H9 (cell line): ENCODE data around the gene FAM13A. TPM values are rescaled to one million over a fixed set of nuclear protein-coding genes. Genes with fewer than 3 reads are reported as not detected.
A peak's percentile ranks its signal among the peaks of the same experiment; 100 is the strongest.

Source experiments
- DNase-seq: peaks from one replicate; pipeline ENCODE4 v3.0.0-alpha.2; 2017
- H2AFZ ChIP-seq: one replicate; pipeline ENCODE4 v1.6.1; 2013; ENCODE audit warnings: mild to moderate bottlenecking, low read length, control low read depth, moderate library complexity
- H2AK5ac ChIP-seq: 2 replicates; pipeline ENCODE4 v1.6.1; 2013; ENCODE audit warnings: low read length, control low read depth, mixed read lengths; ENCODE audit not compliant: insufficient read length
- H2BK120ac ChIP-seq: one replicate; pipeline ENCODE4 v1.6.1; 2013; ENCODE audit warnings: low read depth, mild to moderate bottlenecking, low read length, control low read depth, inconsistent platforms; ENCODE audit not compliant: poor library complexity, severe bottlenecking
- H2BK12ac ChIP-seq: 2 replicates; pipeline ENCODE4 v1.6.1; 2013; ENCODE audit warnings: low read length, control low read depth, mixed read lengths, low read depth; ENCODE audit not compliant: insufficient read length
- H2BK15ac ChIP-seq: 2 replicates; pipeline ENCODE4 v1.6.1; 2013; ENCODE audit warnings: low read depth, low read length, control low read depth
- H2BK20ac ChIP-seq: one replicate; pipeline ENCODE4 v1.6.1; 2013; ENCODE audit warnings: low read depth, mild to moderate bottlenecking, low read length, control low read depth, inconsistent platforms; ENCODE audit not compliant: poor library complexity, severe bottlenecking
- H2BK5ac ChIP-seq: 2 replicates; pipeline ENCODE4 v1.6.1; 2013; ENCODE audit warnings: low read length, control low read depth, mixed read lengths; ENCODE audit not compliant: insufficient read length
- H3K14ac ChIP-seq: 2 replicates; pipeline ENCODE4 v1.6.1; 2013; ENCODE audit warnings: low read length, control low read depth; ENCODE audit not compliant: insufficient read depth
- H3K18ac ChIP-seq: 2 replicates; pipeline ENCODE4 v1.6.1; 2013; ENCODE audit warnings: low read depth, mild to moderate bottlenecking, mixed read lengths, low read length, control low read depth; ENCODE audit not compliant: insufficient read length
- H3K23ac ChIP-seq: 2 replicates; pipeline ENCODE4 v1.6.1; 2013; ENCODE audit warnings: low read length, control low read depth, mixed read lengths, low read depth; ENCODE audit not compliant: insufficient read length
- H3K23me2 ChIP-seq: 2 replicates; pipeline ENCODE4 v1.6.1; 2013; ENCODE audit warnings: low read depth, mild to moderate bottlenecking, mixed read lengths, low read length, control low read depth; ENCODE audit not compliant: insufficient read length, poor library complexity, severe bottlenecking
- H3K27ac ChIP-seq: 2 replicates; pipeline ENCODE4 v1.5.1; 2013; ENCODE audit warnings: low read length, control low read depth, mixed read lengths, low read depth; ENCODE audit not compliant: insufficient read length
- H3K27me3 ChIP-seq: 2 replicates; pipeline ENCODE4 v1.6.1; 2013; ENCODE audit warnings: low read length, control low read depth, inconsistent platforms; ENCODE audit not compliant: insufficient read depth
- H3K4ac ChIP-seq: 2 replicates; pipeline ENCODE4 v1.6.1; 2013; ENCODE audit warnings: low read depth, mild to moderate bottlenecking, control low read depth, inconsistent platforms, low read length, moderate library complexity
- H3K4me1 ChIP-seq: 2 replicates; pipeline ENCODE4 v1.6.1; 2013; ENCODE audit warnings: low read length, control low read depth, inconsistent platforms; ENCODE audit not compliant: insufficient read depth
- H3K4me2 ChIP-seq: 2 replicates; pipeline ENCODE4 v1.6.1; 2013; ENCODE audit warnings: low read length, control low read depth, mixed read lengths; ENCODE audit not compliant: insufficient read length, insufficient read depth
- H3K56ac ChIP-seq: 2 replicates; pipeline ENCODE4 v1.6.1; 2013; ENCODE audit warnings: low read depth, mild to moderate bottlenecking, mixed read lengths, low read length, control low read depth; ENCODE audit not compliant: insufficient read length
- H3K79me1 ChIP-seq: 2 replicates; pipeline ENCODE4 v1.6.1; 2013; ENCODE audit warnings: low read depth, mild to moderate bottlenecking, moderate library complexity, low read length, control low read depth, inconsistent platforms; ENCODE audit not compliant: insufficient read depth, poor library complexity, severe bottlenecking
- H3K79me2 ChIP-seq: 2 replicates; pipeline ENCODE4 v1.6.1; 2013; ENCODE audit warnings: low read length, control low read depth, inconsistent platforms; ENCODE audit not compliant: insufficient read depth
- H3K9ac ChIP-seq: 2 replicates; pipeline ENCODE4 v1.6.1; 2013; ENCODE audit warnings: low read length, control low read depth, mixed read lengths; ENCODE audit not compliant: insufficient read length; ENCODE audit errors: extremely low read depth
- H3K9me3 ChIP-seq: one replicate; pipeline ENCODE4 v1.6.1; 2013; ENCODE audit warnings: low read depth, low read length, inconsistent platforms; ENCODE audit not compliant: control insufficient read depth
- H3T11ph ChIP-seq: one replicate; pipeline ENCODE4 v1.6.1; 2013; ENCODE audit warnings: mild to moderate bottlenecking, low read length, control low read depth, inconsistent platforms
- H4K20me1 ChIP-seq: one replicate; pipeline ENCODE4 v1.6.1; 2013; ENCODE audit not compliant: control insufficient read depth, insufficient read length, insufficient read depth
- H4K5ac ChIP-seq: 2 replicates; pipeline ENCODE4 v1.6.1; 2013; ENCODE audit warnings: low read depth, mild to moderate bottlenecking, mixed read lengths, low read length, control low read depth; ENCODE audit not compliant: insufficient read length
- H4K8ac ChIP-seq: replicated peaks from 2 replicates; pipeline ENCODE4 v1.6.1; 2013; ENCODE audit warnings: low read length, control low read depth, mixed read lengths, low read depth; ENCODE audit not compliant: insufficient read length
- H4K91ac ChIP-seq: 2 replicates; pipeline ENCODE4 v1.6.1; 2013; ENCODE audit warnings: low read depth, mild to moderate bottlenecking, moderate library complexity, mixed read lengths, low read length, control low read depth; ENCODE audit not compliant: insufficient read length
- H3K27ac Mint-ChIP-seq, 3 experiments: 2 replicates in 2 of 3; 3 replicates in 1 of 3; pipeline ENCODE4 v1.8.0; 2020 to 2021; ENCODE audit warnings: mixed read lengths in 3 of 3, mild to moderate bottlenecking in 1 of 3, moderate library complexity in 1 of 3
- H3K27me3 Mint-ChIP-seq: 2 replicates; pipeline ENCODE4 v1.8.0; 2021; ENCODE audit warnings: low read depth, mild to moderate bottlenecking, moderate library complexity, mixed read lengths
- H3K36me3 Mint-ChIP-seq, 3 experiments: 2 replicates in 2 of 3; 3 replicates in 1 of 3; pipeline ENCODE4 v1.8.0; 2020 to 2021; ENCODE audit warnings: low read depth in 3 of 3, mixed read lengths in 3 of 3; ENCODE audit not compliant: insufficient read depth in 1 of 3
- H3K4me1 Mint-ChIP-seq, 2 experiments: 2 replicates each; pipeline ENCODE4 v1.8.0; 2020; ENCODE audit warnings: mixed read lengths in 2 of 2
- H3K4me3 Mint-ChIP-seq, 2 experiments: 2 replicates in 1 of 2; 3 replicates in 1 of 2; pipeline ENCODE4 v1.8.0; 2020 to 2021; ENCODE audit warnings: mild to moderate bottlenecking in 2 of 2, mixed read lengths in 2 of 2, moderate library complexity in 1 of 2
- H3K9me3 Mint-ChIP-seq, 2 experiments: 2 replicates in 1 of 2; 3 replicates in 1 of 2; pipeline ENCODE4 v1.8.0; 2020; ENCODE audit warnings: mild to moderate bottlenecking in 2 of 2, mixed read lengths in 2 of 2, moderate library complexity in 1 of 2
- CTCF ChIP-seq: fragments of 200-600 bp; sonication (generic); conservative IDR thresholded peaks from 3 replicates; pipeline ENCODE4 v1.8.0; 2021; ENCODE audit warnings: antibody characterized with exemption, mild to moderate bottlenecking
- WGBS: extraction: QIAGEN DNeasy Blood & Tissue Kit; methylation state at CpG from one replicate; pipeline ENCODE4 v1.1.7; 2013; ENCODE audit warnings: missing lambda C conversion rate, low lambda C conversion rate, mixed read lengths; ENCODE audit not compliant: insufficient read length; ENCODE audit errors: extremely low coverage; 5-methylcytosine and 5-hydroxymethylcytosine counted together
- total RNA-seq: library from RNA; stranded (reverse); gene quantifications from 2 replicates; pipeline ENCODE4 v1.2.1, GENCODE V29; 2021

The FAM13A gene
- total RNA-seq, 1 experiment from 2014 or later = 12.7 TPM

GRCh38 chr4:88802585-88803286 lies 254.2 kb downstream of the FAM13A start:
- Histone ChIP-seq H2BK15ac (no peak overlapping the region), H3K9me3 (no peaks in the 10 kb centered on the region), H4K91ac (no peak overlapping the region), H4K8ac (no peak overlapping the region), H2BK12ac (no peak overlapping the region), H3K79me1 (no peaks in the 10 kb centered on the region), H3K14ac (peak overlapping the region; percentile 40), H3K23ac (no peak overlapping the region), H3K4ac (no peak overlapping the region), H2AK5ac (no peak overlapping the region), H3K27ac (no peak overlapping the region), H4K5ac (no peak overlapping the region), H2BK120ac (no peak overlapping the region), H3K9ac (no peak overlapping the region), H3K4me1 (no peaks in the 10 kb centered on the region), H3K56ac (no peak overlapping the region), H3K4me2 (no peak overlapping the region), H3K18ac (no peak overlapping the region), H2BK5ac (no peak overlapping the region), H3K79me2 (no peaks in the 10 kb centered on the region), H2BK20ac (no peak overlapping the region), H4K20me1 (no peaks in the 10 kb centered on the region), H2AFZ (no peak overlapping the region), H3T11ph (no peak overlapping the region), H3K27me3 (no peaks in the 10 kb centered on the region), H3K23me2 (no peaks in the 10 kb centered on the region)
- no peak overlapping the region for H3K27ac Mint-ChIP-seq
- H3K27me3 Mint-ChIP-seq = no peaks in the 10 kb centered on the region
- WGBS = no CpG with 5 or more reads among the region's 8 CpGs
- TF ChIP-seq CTCF = no peak
- no peak overlapping the region for H3K4me3 Mint-ChIP-seq
- no peaks in the 10 kb centered on the region for H3K4me1 Mint-ChIP-seq
- no peaks in the 10 kb centered on the region for H3K9me3 Mint-ChIP-seq
- peaks cover 0 to 2% (median under 1%) of the 10 kb centered on the region in 3 experiments; a peak in 4 of 7 replicates for H3K36me3 Mint-ChIP-seq
- DNase-seq = no peak
